HepG2 (cell line): ENCODE measurements around the gene FAM180A. TPM values are rescaled to one million over a fixed set of nuclear protein-coding genes. Genes with fewer than 3 reads are reported as not detected.

ENCODE experiments used
- ATAC-seq: fragments of 200-7000 bp; cut with Tn5 transposase; 3 replicates; pipeline ENCODE4 v1.9.1; 2020; ENCODE audit warnings: mild to moderate bottlenecking, moderate library complexity
- BruUV-seq: library from RNA; stranded (reverse); fragments of 400-500 nt; replicated peaks from 2 replicates; lab custom pipeline; 2021; lab: Mats Ljungman, UMichigan
- CTCF ChIA-PET: fragments of 300-600 bp; formaldehyde crosslinking; extraction: SDS; loops from one replicate; lab custom pipeline; 2021; ENCODE audit warnings: low total read pairs, inconsistent platforms, low intra/inter-chr PET ratio; lab: Yijun Ruan, JAX
- POLR2A ChIA-PET: fragments of 350-600 bp; sonication (Branson Sonifier 250); formaldehyde crosslinking; loops from one replicate; lab custom pipeline; 2020; ENCODE audit warnings: antibody characterized with exemption, inconsistent platforms; lab: Yijun Ruan, JAX
- DNase-seq: peaks from one replicate; pipeline ENCODE4 v3.0.0-alpha.2; 2015; ENCODE audit warnings: low spot score
- FAIRE-seq: peaks from 3 replicates; lab custom pipeline; 2011; peaks lifted over from hg19 to GRCh38; lab: Jason Lieb, UNC
- H2AFZ ChIP-seq: one replicate; pipeline ENCODE4 v1.6.1; 2011; ENCODE audit warnings: low read length, inconsistent platforms
- H3K27ac ChIP-seq: fragments of 300-600 bp; 3 replicates; pipeline ENCODE4 v1.8.0; 2011; ENCODE audit warnings: mixed run types, mild to moderate bottlenecking, mixed read lengths, low read length, inconsistent platforms; ENCODE audit not compliant: insufficient read depth; ENCODE audit errors: extremely low read length
- H3K27me3 ChIP-seq, 2 experiments: fragments of 200-600 bp in 1 of 2; 2 replicates in 1 of 2; 3 replicates in 1 of 2; pipeline versions ENCODE4 v1.6.0 to v1.8.0; 2011; ENCODE audit warnings: low read length in 2 of 2, mild to moderate bottlenecking in 2 of 2, moderate library complexity in 2 of 2, inconsistent platforms in 1 of 2; ENCODE audit not compliant: insufficient read depth in 2 of 2, control insufficient read depth in 1 of 2
- H3K36me3 ChIP-seq, 2 experiments: fragments of 200-600 bp in 1 of 2; replicated peaks in 1 of 2; 2 replicates in 1 of 2; 3 replicates in 1 of 2; pipeline versions ENCODE4 v1.5.1 to v1.8.0; 2011; ENCODE audit warnings: low read length in 2 of 2, inconsistent platforms in 1 of 2; ENCODE audit not compliant: insufficient read depth in 2 of 2, control insufficient read depth in 1 of 2
- H3K4me1 ChIP-seq: 2 replicates; pipeline ENCODE4 v1.5.1; 2012; ENCODE audit warnings: low read length, inconsistent platforms; ENCODE audit not compliant: insufficient read depth
- H3K4me2 ChIP-seq: 2 replicates; pipeline ENCODE4 v1.6.0; 2011; ENCODE audit warnings: low read depth, low read length, inconsistent platforms
- H3K4me3 ChIP-seq, 3 experiments: fragments of 200-600 bp in 1 of 3; sonication (generic), shearing (Covaris generic) in 1 of 3; replicated peaks in 1 of 3; 2 replicates each; pipeline ENCODE4 v1.5.1; 2011 to 2016; ENCODE audit warnings: low read length in 3 of 3, inconsistent platforms in 2 of 3, low read depth in 2 of 3, mild to moderate bottlenecking in 2 of 3, control low read depth in 1 of 3, mixed read lengths in 1 of 3; ENCODE audit not compliant: insufficient read depth in 1 of 3
- H3K79me2 ChIP-seq: one replicate; pipeline ENCODE4 v1.6.1; 2011; ENCODE audit warnings: low read length, inconsistent platforms; ENCODE audit not compliant: insufficient read depth
- H3K9ac ChIP-seq: 2 replicates; pipeline ENCODE4 v1.6.0; 2011; ENCODE audit warnings: mild to moderate bottlenecking, low read depth, low read length, inconsistent platforms; ENCODE audit not compliant: insufficient read depth
- H3K9me3 ChIP-seq: 2 replicates; pipeline ENCODE4 v1.5.1; 2012; ENCODE audit warnings: mild to moderate bottlenecking, low read length
- H4K20me1 ChIP-seq: 2 replicates; pipeline ENCODE4 v1.6.0; 2011; ENCODE audit warnings: inconsistent platforms, mild to moderate bottlenecking, low read length, moderate library complexity; ENCODE audit not compliant: insufficient read depth
- ATAD3A ChIP-seq: sonication (generic); formaldehyde crosslinking; IDR thresholded peaks from 2 replicates; pipeline ENCODE4 v1.4.0; 2020; ENCODE audit warnings: missing genetic modification reagents
- ATF7 ChIP-seq, 2 experiments: fragments of 450-650 bp in 1 of 2; sonication (generic) in 1 of 2; formaldehyde crosslinking in 1 of 2; IDR thresholded peaks; 2 replicates each; pipeline versions ENCODE4 v1.4.0 to v1.6.1; 2016 to 2020; ENCODE audit warnings: antibody characterized with exemption in 1 of 2, mild to moderate bottlenecking in 1 of 2, missing genetic modification reagents in 1 of 2
- GTF2F1 ChIP-seq: fragments of 150-350 bp; IDR thresholded peaks from 2 replicates; pipeline ENCODE4 v1.6.1; 2014; ENCODE audit warnings: low read length
- HNRNPUL1 ChIP-seq: fragments of 200-400 bp; formaldehyde crosslinking; IDR thresholded peaks from 2 replicates; pipeline ENCODE4 v1.6.1; 2017; ENCODE audit warnings: low read depth, mild to moderate bottlenecking, low read length, moderate library complexity
- MTF1 ChIP-seq: sonication (generic); formaldehyde crosslinking; IDR thresholded peaks from 2 replicates; pipeline ENCODE4 v1.5.0; 2020; ENCODE audit warnings: missing genetic modification reagents
- NFIB ChIP-seq: sonication (generic); formaldehyde crosslinking; IDR thresholded peaks from 2 replicates; pipeline ENCODE4 v1.9.0; 2021; ENCODE audit warnings: missing genetic modification reagents, mild to moderate bottlenecking, borderline replicate concordance
- SMC3 ChIP-seq: IDR thresholded peaks from 2 replicates; pipeline ENCODE4 v1.6.1; 2011; ENCODE audit warnings: low read length, improper control_type of control experiment
- ZBTB3 ChIP-seq: sonication (generic); formaldehyde crosslinking; IDR thresholded peaks from 2 replicates; pipeline ENCODE4 v1.4.0; 2020; ENCODE audit warnings: low read depth, mild to moderate bottlenecking, moderate library complexity, missing genetic modification reagents, borderline replicate concordance
- ZBTB34 ChIP-seq: sonication (generic); formaldehyde crosslinking; IDR thresholded peaks from 2 replicates; pipeline ENCODE4 v1.8.0; 2022; ENCODE audit warnings: mild to moderate bottlenecking, missing genetic modification reagents
- ZNF207 ChIP-seq: fragments of 450-650 bp; IDR thresholded peaks from 2 replicates; pipeline ENCODE4 v1.6.1; 2016; ENCODE audit warnings: antibody characterized with exemption, borderline replicate concordance
- ZNF24 ChIP-seq: fragments of 450-650 bp; IDR thresholded peaks from 2 replicates; pipeline ENCODE4 v1.6.1; 2017; ENCODE audit warnings: antibody characterized with exemption, mild to moderate bottlenecking
- ZNF484 ChIP-seq: sonication (generic); formaldehyde crosslinking; IDR thresholded peaks from 2 replicates; pipeline ENCODE4 v1.5.1; 2020; ENCODE audit warnings: mild to moderate bottlenecking, low read depth, missing genetic modification reagents, borderline replicate concordance
- ZNF503 ChIP-seq: sonication (generic); formaldehyde crosslinking; IDR thresholded peaks from 2 replicates; pipeline ENCODE4 v1.4.0; 2020; ENCODE audit warnings: missing genetic modification reagents
- WGBS: methylation state at CpG from one replicate; pipeline ENCODE4 v1.1.6; 2017; ENCODE audit warnings: low lambda C conversion rate; 5-methylcytosine and 5-hydroxymethylcytosine counted together
- in situ Hi-C: cut with HindIII; loops from 2 replicates; pipeline ENCODE4 v1.10.0; 2017; ENCODE audit warnings: low pct_unique_long_range_greater_than_20kb; ENCODE audit not compliant: extremely low pct_ligation_motif_present
- intact Hi-C: fragments of 100-400 bp; cut with micrococcal nuclease; formaldehyde crosslinking; loops from one replicate; pipeline ENCODE4 v1.10.0; 2022; ENCODE audit not compliant: unreplicated experiment
- polyA plus RNA-seq, 8 experiments: library from polyadenylated mRNA; depleted of rRNA in 3 of 8; stranded (reverse) in 7 of 8; unstranded in 1 of 8; fragments of >200 nt; fragmentation: Illumina TruSeq in 4 of 8; extraction: Trizol in 4 of 8; gene quantifications; 2 replicates each; pipeline versions ENCODE4 v1.2.1 to v1.2.3, GENCODE V29; 2011 to 2016; ENCODE audit warnings: low read depth in 4 of 8, missing spikeins in 1 of 8, mixed read lengths in 1 of 8; ENCODE audit not compliant: insufficient read depth in 1 of 8
- total RNA-seq, 5 experiments: library from RNA; depleted of rRNA; stranded (reverse); fragments of >200 nt; fragmentation: Illumina TruSeq; extraction: Trizol; gene quantifications; 2 replicates each; pipeline ENCODE4 v1.2.3, GENCODE V29; 2016; ENCODE audit warnings: low read depth in 1 of 5
- TF ChIP-seq, protein P1 (sequence below): sonication (generic); formaldehyde crosslinking; conservative IDR thresholded peaks from 2 replicates; pipeline ENCODE4 v1.8.0; 2022; ENCODE audit warnings: low read depth, missing genetic modification reagents

FAM180A gene
- total and polyA plus RNA-seq, 2 of the 13 experiments (the other 11 are each of a cell fraction or from before 2014, with no cell fraction given) = not detected

GRCh38 chr7:135682191-135682590, 66.4 kb downstream of the FAM180A start (continued):
- TF ChIP-seq ATF7 (IDR thresholded peaks at IDR 0.05) (no peak), ATF7 (CRISPR knock-in tag; IDR thresholded peaks at IDR 0.05) (no peak), ZNF503 (CRISPR knock-in tag) (no peak)
- TF ChIP-seq, all 625 proteins: peak for 0

DNA sequence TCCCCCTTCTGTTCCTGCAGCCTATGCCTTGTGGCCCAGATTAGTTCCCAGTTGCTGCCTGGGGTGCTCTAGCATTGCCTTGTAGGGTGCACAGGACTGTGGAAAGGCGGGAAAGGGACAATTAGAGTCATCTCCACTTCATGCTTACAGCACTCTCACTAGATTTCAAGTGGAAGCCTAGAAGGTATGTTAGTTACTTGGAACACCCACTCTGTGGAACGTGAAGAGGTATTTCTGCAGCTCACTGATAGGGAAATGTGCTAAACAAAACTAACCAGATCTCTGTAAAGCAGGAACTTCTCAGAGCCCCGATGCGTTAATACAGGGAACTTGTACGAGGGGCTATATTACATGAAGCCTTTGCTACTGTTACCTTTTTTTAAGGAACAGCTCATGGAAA, 66.9 kb downstream of the FAM180A start:
- H3K36me3 ChIP-seq = peaks cover 0 to 15% of the 10 kb centered on the region in 2 experiments; a peak in 3 of 5 replicates
- H3K4me1 ChIP-seq = no peaks in the 10 kb centered on the region
- no peak overlapping the region for H3K4me2 ChIP-seq
- ATAC-seq = no peak
- no peaks in the 10 kb centered on the region for H3K79me2 ChIP-seq
- no peak overlapping the region for H3K9ac ChIP-seq
- ChIA-PET POLR2A (no interaction called here), CTCF (no interaction called here)
- no peaks in the 10 kb centered on the region for H3K27me3 ChIP-seq
- 90% methylated on average over 5 of the region's 5 CpGs for WGBS
- no peak overlapping the region for H2AFZ ChIP-seq
- no TSS peak for BruUV-seq
- no peak for FAIRE-seq
- no peak for DNase-seq
- no peak overlapping the region for H3K4me3 ChIP-seq
- no peaks in the 10 kb centered on the region; the same call in 1 of the 2 replicates for H4K20me1 ChIP-seq
- in situ Hi-C loops = no loop called here
- no peak for TF ChIP-seq MTF1 (CRISPR knock-in tag)
- no peak for TF ChIP-seq ATAD3A (CRISPR knock-in tag)
- TF ChIP-seq ZBTB34 (CRISPR knock-in tag) = no peak
- TF ChIP-seq SMC3 = no peak
- TF ChIP-seq, protein P1, sequence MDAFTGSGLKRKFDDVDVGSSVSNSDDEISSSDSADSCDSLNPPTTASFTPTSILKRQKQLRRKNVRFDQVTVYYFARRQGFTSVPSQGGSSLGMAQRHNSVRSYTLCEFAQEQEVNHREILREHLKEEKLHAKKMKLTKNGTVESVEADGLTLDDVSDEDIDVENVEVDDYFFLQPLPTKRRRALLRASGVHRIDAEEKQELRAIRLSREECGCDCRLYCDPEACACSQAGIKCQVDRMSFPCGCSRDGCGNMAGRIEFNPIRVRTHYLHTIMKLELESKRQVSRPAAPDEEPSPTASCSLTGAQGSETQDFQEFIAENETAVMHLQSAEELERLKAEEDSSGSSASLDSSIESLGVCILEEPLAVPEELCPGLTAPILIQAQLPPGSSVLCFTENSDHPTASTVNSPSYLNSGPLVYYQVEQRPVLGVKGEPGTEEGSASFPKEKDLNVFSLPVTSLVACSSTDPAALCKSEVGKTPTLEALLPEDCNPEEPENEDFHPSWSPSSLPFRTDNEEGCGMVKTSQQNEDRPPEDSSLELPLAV (CRISPR knock-in tag) = no peak
- TF ChIP-seq ZNF207 = no peak
- no peak for TF ChIP-seq GTF2F1
- no peak for TF ChIP-seq NFIB (CRISPR knock-in tag)
- no peak for TF ChIP-seq HNRNPUL1
- no peak for TF ChIP-seq ZNF484 (CRISPR knock-in tag)
- TF ChIP-seq ZNF24 = no peak
- TF ChIP-seq ZBTB3 (CRISPR knock-in tag) = no peak
- intact Hi-C loops = no loop called here
- H3K9me3 ChIP-seq = no peaks in the 10 kb centered on the region
- no peak overlapping the region for H3K27ac ChIP-seq
